ENCODE measurements around the gene RPTOR.
A peak's percentile ranks its signal among the peaks of the same experiment; 100 is the strongest.

RPTOR gene

GRCh38 chr17:80804466-80804865, 259.8 kb downstream of the RPTOR start:
- no peak overlapping the region for H4K91ac ChIP-seq (ENCODE audit: low read depth, low read length, poor library complexity)
- H3K4me1 ChIP-seq (ENCODE audit: control insufficient read depth in 2 of 2, insufficient read depth in 1 of 2, low read depth in 1 of 2, low read length in 2 of 2): peaks cover 2 to 3% of the 10 kb centered on the region in 2 donors
- no peak overlapping the region for H2AFZ ChIP-seq (ENCODE audit: low read length)
- no peak overlapping the region for H2BK120ac ChIP-seq (ENCODE audit: low read depth, low read length)
- no peak for DNase-seq (ENCODE audit: low spot score)
- H3K9me3 ChIP-seq (replicated peaks in 1 of 2; ENCODE audit: control insufficient read depth in 2 of 2, insufficient read depth in 1 of 2, low read depth in 1 of 2, low read length in 2 of 2): peaks cover 2 to 15% of the 10 kb centered on the region in 2 donors
- no peak overlapping the region for H2BK15ac ChIP-seq (ENCODE audit: low read length)
- H3K18ac ChIP-seq (ENCODE audit: low read length): peak overlapping the region; percentile 68
- WGBS, 2 donors (ENCODE audit: extremely low coverage in 2 of 2, insufficient read length in 2 of 2, insufficient replicate concordance in 1 of 2): no CpG with 5 or more reads among the region's 15 CpGs
- no peak overlapping the region for H3K23ac ChIP-seq (ENCODE audit: low read depth, low read length, poor library complexity)
- H2BK5ac ChIP-seq (ENCODE audit: low read length): no peak overlapping the region
- no peak overlapping the region for H3K14ac ChIP-seq (ENCODE audit: low read length)
- no peak overlapping the region for H2AK5ac ChIP-seq (ENCODE audit: low read depth, low read length)
- no peak overlapping the region for H4K8ac ChIP-seq (ENCODE audit: low read depth, low read length)
- H2BK12ac ChIP-seq (ENCODE audit: low read length): no peak overlapping the region
- H3K4me2 ChIP-seq (ENCODE audit: insufficient read depth, low read length, poor library complexity, severe bottlenecking): no peak overlapping the region
- H3K4ac ChIP-seq (ENCODE audit: low read length): no peak overlapping the region
- H3K27ac ChIP-seq (replicated peaks; ENCODE audit: low read length): no peak overlapping the region
- no peak overlapping the region for H3K4me3 ChIP-seq (ENCODE audit: low read length in 2 of 2)
- H3K27me3 ChIP-seq (ENCODE audit: control insufficient read depth in 3 of 3, insufficient read depth in 3 of 3, low read depth in 1 of 3, low read length in 3 of 3): no peaks in the 10 kb centered on the region
- no peaks in the 10 kb centered on the region for H3K79me1 ChIP-seq (ENCODE audit: low read depth, low read length)
- H3K36me3 ChIP-seq (replicated peaks in 1 of 2; ENCODE audit: control insufficient read depth in 2 of 2, insufficient read depth in 2 of 2, low read length in 2 of 2): no peaks in the 10 kb centered on the region
- H3K9ac ChIP-seq (ENCODE audit: low read depth, low read length, poor library complexity): no peak overlapping the region

- H3K14ac ChIP-seq (ENCODE audit: low read length): no peak overlapping the region
- H3K4me2 ChIP-seq (ENCODE audit: insufficient read depth, low read length, poor library complexity, severe bottlenecking): no peak overlapping the region
- WGBS, 2 donors (ENCODE audit: extremely low coverage in 2 of 2, insufficient read length in 2 of 2, insufficient replicate concordance in 1 of 2): no CpG with 5 or more reads among the region's 15 CpGs
- no peak overlapping the region for H2BK12ac ChIP-seq (ENCODE audit: low read length)
- no peak overlapping the region for H2BK120ac ChIP-seq (ENCODE audit: low read depth, low read length)
- no peak overlapping the region for H3K4me3 ChIP-seq (ENCODE audit: low read length in 2 of 2)
- H2AFZ ChIP-seq (ENCODE audit: low read length): no peak overlapping the region
- no peak overlapping the region for H2BK15ac ChIP-seq (ENCODE audit: low read length)
- no peak overlapping the region for H2BK5ac ChIP-seq (ENCODE audit: low read length)
- H3K27me3 ChIP-seq (ENCODE audit: control insufficient read depth in 3 of 3, insufficient read depth in 3 of 3, low read depth in 1 of 3, low read length in 3 of 3): no peaks in the 10 kb centered on the region
- DNase-seq (ENCODE audit: low spot score): no peak
- no peak overlapping the region for H3K9ac ChIP-seq (ENCODE audit: low read depth, low read length, poor library complexity)
- H3K4ac ChIP-seq (ENCODE audit: low read length): no peak overlapping the region
- H3K36me3 ChIP-seq (replicated peaks in 1 of 2; ENCODE audit: control insufficient read depth in 2 of 2, insufficient read depth in 2 of 2, low read length in 2 of 2): no peaks in the 10 kb centered on the region
- no peak overlapping the region for H2AK5ac ChIP-seq (ENCODE audit: low read depth, low read length)
- H4K91ac ChIP-seq (ENCODE audit: low read depth, low read length, poor library complexity): no peak overlapping the region
- H3K23ac ChIP-seq (ENCODE audit: low read depth, low read length, poor library complexity): no peak overlapping the region
- no peak overlapping the region for H3K27ac ChIP-seq (replicated peaks; ENCODE audit: low read length)
- H3K9me3 ChIP-seq (replicated peaks in 1 of 2; ENCODE audit: control insufficient read depth in 2 of 2, insufficient read depth in 1 of 2, low read depth in 1 of 2, low read length in 2 of 2): peaks cover 2 to 15% of the 10 kb centered on the region in 2 donors
- H3K18ac ChIP-seq (ENCODE audit: low read length): peak overlapping the region; percentile 52
- peaks cover 2 to 3% of the 10 kb centered on the region in 2 donors for H3K4me1 ChIP-seq (ENCODE audit: control insufficient read depth in 2 of 2, insufficient read depth in 1 of 2, low read depth in 1 of 2, low read length in 2 of 2)
- H3K79me1 ChIP-seq (ENCODE audit: low read depth, low read length): no peaks in the 10 kb centered on the region
- no peak overlapping the region for H4K8ac ChIP-seq (ENCODE audit: low read depth, low read length)
Observed at GRCh38 chr17:80805032-80805751, 260.6 kb downstream of the RPTOR start.

GRCh38 chr17:80807014-80807413, 262.4 kb downstream of the RPTOR start:
- Histone ChIP-seq H3K4me1 (ENCODE audit: control insufficient read depth in 2 of 2, insufficient read depth in 1 of 2, low read depth in 1 of 2, low read length in 2 of 2) (peaks cover 0 to 2% of the 10 kb centered on the region in 2 donors), H2BK120ac (ENCODE audit: low read depth, low read length) (no peak overlapping the region), H3K27me3 (ENCODE audit: control insufficient read depth in 3 of 3, insufficient read depth in 3 of 3, low read depth in 1 of 3, low read length in 3 of 3) (no peaks in the 10 kb centered on the region), H4K91ac (ENCODE audit: low read depth, low read length, poor library complexity) (no peak overlapping the region), H3K14ac (ENCODE audit: low read length) (no peak overlapping the region), H2BK12ac (ENCODE audit: low read length) (no peak overlapping the region), H3K18ac (ENCODE audit: low read length) (no peak overlapping the region), H4K8ac (ENCODE audit: low read depth, low read length) (no peak overlapping the region), H2BK5ac (ENCODE audit: low read length) (no peak overlapping the region), H3K4me3 (ENCODE audit: low read length in 2 of 2) (no peak overlapping the region), H3K4ac (ENCODE audit: low read length) (no peak overlapping the region), H3K9me3 (replicated peaks in 1 of 2; ENCODE audit: control insufficient read depth in 2 of 2, insufficient read depth in 1 of 2, low read depth in 1 of 2, low read length in 2 of 2) (peaks cover 2 to 15% of the 10 kb centered on the region in 2 donors), H3K23ac (ENCODE audit: low read depth, low read length, poor library complexity) (no peak overlapping the region), H2BK15ac (ENCODE audit: low read length) (no peak overlapping the region), H3K36me3 (replicated peaks in 1 of 2; ENCODE audit: control insufficient read depth in 2 of 2, insufficient read depth in 2 of 2, low read length in 2 of 2) (no peaks in the 10 kb centered on the region), H2AK5ac (ENCODE audit: low read depth, low read length) (no peak overlapping the region), H3K4me2 (ENCODE audit: insufficient read depth, low read length, poor library complexity, severe bottlenecking) (no peak overlapping the region), H2AFZ (ENCODE audit: low read length) (no peak overlapping the region), H3K27ac (replicated peaks; ENCODE audit: low read length) (no peak overlapping the region), H3K9ac (ENCODE audit: low read depth, low read length, poor library complexity) (no peak overlapping the region), H3K79me1 (ENCODE audit: low read depth, low read length) (no peaks in the 10 kb centered on the region)
- no CpG with 5 or more reads among the region's 4 CpGs for WGBS, 2 donors (ENCODE audit: extremely low coverage in 2 of 2, insufficient read length in 2 of 2, insufficient replicate concordance in 1 of 2)
- DNase-seq (ENCODE audit: low spot score): no peak

- no CpG with 5 or more reads among the region's 1 CpG for WGBS, 2 donors (ENCODE audit: extremely low coverage in 2 of 2, insufficient read length in 2 of 2, insufficient replicate concordance in 1 of 2)
- Histone ChIP-seq H2AFZ (ENCODE audit: low read length) (no peak overlapping the region), H4K91ac (ENCODE audit: low read depth, low read length, poor library complexity) (no peak overlapping the region), H4K8ac (ENCODE audit: low read depth, low read length) (no peak overlapping the region), H2BK120ac (ENCODE audit: low read depth, low read length) (no peak overlapping the region), H3K18ac (ENCODE audit: low read length) (no peak overlapping the region), H3K27ac (replicated peaks; ENCODE audit: low read length) (no peak overlapping the region), H3K4me1 (ENCODE audit: control insufficient read depth in 2 of 2, insufficient read depth in 1 of 2, low read depth in 1 of 2, low read length in 2 of 2) (peaks cover 0 to 2% of the 10 kb centered on the region in 2 donors), H3K4ac (ENCODE audit: low read length) (no peak overlapping the region), H3K4me3 (ENCODE audit: low read length in 2 of 2) (no peak overlapping the region), H3K4me2 (ENCODE audit: insufficient read depth, low read length, poor library complexity, severe bottlenecking) (no peak overlapping the region), H3K9ac (ENCODE audit: low read depth, low read length, poor library complexity) (no peak overlapping the region), H3K79me1 (ENCODE audit: low read depth, low read length) (no peaks in the 10 kb centered on the region), H2BK5ac (ENCODE audit: low read length) (no peak overlapping the region), H2BK15ac (ENCODE audit: low read length) (no peak overlapping the region), H2AK5ac (ENCODE audit: low read depth, low read length) (no peak overlapping the region), H3K36me3 (replicated peaks in 1 of 2; ENCODE audit: control insufficient read depth in 2 of 2, insufficient read depth in 2 of 2, low read length in 2 of 2) (no peaks in the 10 kb centered on the region), H3K23ac (ENCODE audit: low read depth, low read length, poor library complexity) (no peak overlapping the region), H3K14ac (ENCODE audit: low read length) (no peak overlapping the region), H3K27me3 (ENCODE audit: control insufficient read depth in 3 of 3, insufficient read depth in 3 of 3, low read depth in 1 of 3, low read length in 3 of 3) (no peaks in the 10 kb centered on the region), H3K9me3 (replicated peaks in 1 of 2; ENCODE audit: control insufficient read depth in 2 of 2, insufficient read depth in 1 of 2, low read depth in 1 of 2, low read length in 2 of 2) (peaks cover 2 to 15% of the 10 kb centered on the region in 2 donors), H2BK12ac (ENCODE audit: low read length) (no peak overlapping the region)
- DNase-seq (ENCODE audit: low spot score): no peak
Observed at GRCh38 chr17:80807882-80808281, 263.2 kb downstream of the RPTOR start.

All from neuronal stem cell (in vitro differentiated cells).